HG03108 (cell line): ENCODE results near the gene MTR.
"Not testable (repeated sequence)": the region's sequence is repeated elsewhere in the genome, so short reads cannot be mapped to it uniquely, and the experiment has no call there.

ENCODE experiments used
- ATAC-seq: cut with Tn5 transposase; IDR thresholded peaks from one replicate; pipeline ENCODE4 v1.9.1; 2021; ENCODE audit warnings: moderate library complexity; ENCODE audit not compliant: unreplicated experiment

MTR gene

GRCh38 chr1:236830116-236830515 is 35.0 kb downstream of the MTR start:
- ATAC-seq: no peak

DNA sequence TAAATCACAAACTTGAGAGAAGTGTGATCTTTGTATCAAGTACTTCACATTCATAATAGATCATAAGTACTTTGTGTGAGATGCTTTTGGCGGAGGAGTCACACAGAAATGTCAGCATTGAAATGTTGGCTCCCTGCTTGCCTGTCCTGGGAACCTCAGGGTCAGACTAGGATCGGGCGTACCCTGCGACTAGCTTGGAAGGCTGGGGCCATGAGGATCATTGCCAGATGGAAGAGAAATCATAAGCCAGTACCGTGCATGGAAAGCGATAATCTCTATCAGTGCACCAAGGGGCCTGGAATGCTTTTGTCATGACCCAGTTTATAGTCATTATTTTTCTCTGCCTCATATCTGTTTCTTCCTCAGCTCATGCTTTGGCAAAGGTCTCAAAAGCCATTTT is 35.5 kb downstream of the MTR start:
- no peak for ATAC-seq

DNA sequence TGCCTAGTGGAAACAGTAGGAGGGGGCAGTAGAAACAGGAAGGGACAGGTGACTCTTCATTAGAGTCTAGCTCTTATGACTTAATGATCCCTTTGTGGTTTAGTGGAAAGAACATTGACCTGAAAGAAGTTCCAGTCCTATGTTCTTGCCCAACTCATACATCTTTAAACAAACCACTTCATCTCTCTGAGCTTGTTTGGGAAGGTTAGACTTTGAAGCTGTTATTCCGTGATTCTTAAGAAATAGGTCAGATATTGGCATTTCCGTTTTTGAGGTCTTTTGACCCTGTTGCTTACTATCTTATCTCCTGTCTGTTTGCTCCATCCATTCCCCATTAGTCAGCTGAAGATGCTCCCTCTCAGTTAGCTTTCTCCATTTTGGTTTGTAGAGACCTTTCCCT is 38.5 kb downstream of the MTR start:
- no peak for ATAC-seq

DNA sequence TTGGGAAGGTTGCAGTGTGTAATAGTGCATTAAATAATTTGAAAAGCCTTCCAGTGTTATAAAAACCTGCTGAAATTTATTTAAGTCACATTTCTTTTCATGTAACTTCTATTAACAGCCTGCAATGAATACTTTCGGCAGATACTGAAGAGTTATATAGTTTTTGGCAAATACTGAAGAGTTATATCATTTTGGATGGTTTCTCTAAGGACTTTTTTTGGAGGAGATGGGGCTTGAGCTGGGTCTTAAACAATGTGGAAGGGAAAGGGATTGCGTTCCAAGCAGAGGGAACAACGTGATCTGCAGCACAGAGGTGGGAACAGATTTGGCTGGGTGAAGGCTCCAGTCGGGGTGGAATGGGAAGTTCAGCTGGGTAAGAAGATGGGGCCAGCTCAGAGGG is 39.8 kb downstream of the MTR start:
- ATAC-seq: no peak

- no peak for ATAC-seq
Observed at GRCh38 chr1:236835491-236835890, 40.4 kb downstream of the MTR start.

GRCh38 chr1:236836157-236836556 is 41.1 kb downstream of the MTR start:
- ATAC-seq: no peak

- ATAC-seq: no peak
Observed at GRCh38 chr1:236837115-236837514, 42.0 kb downstream of the MTR start.

DNA sequence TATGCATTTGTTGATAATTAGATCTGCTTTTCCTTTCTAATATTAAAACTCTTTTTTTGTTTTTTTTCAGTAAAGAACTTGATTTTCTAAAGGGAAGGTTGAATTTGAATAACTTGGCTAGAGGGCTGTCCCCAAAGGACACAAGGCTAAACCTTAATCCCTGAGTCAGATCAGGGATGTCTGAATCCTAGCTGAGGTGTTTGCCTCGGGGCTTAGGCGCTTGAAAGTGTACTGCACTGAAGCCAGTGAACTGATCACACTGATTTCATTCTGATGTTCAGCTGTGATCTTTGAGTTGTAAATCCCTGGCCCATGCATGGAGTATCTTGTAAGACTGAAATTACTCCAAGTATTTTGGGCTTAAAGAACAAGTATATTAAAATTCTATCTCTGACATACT is 42.8 kb downstream of the MTR start:
- no peak for ATAC-seq

DNA sequence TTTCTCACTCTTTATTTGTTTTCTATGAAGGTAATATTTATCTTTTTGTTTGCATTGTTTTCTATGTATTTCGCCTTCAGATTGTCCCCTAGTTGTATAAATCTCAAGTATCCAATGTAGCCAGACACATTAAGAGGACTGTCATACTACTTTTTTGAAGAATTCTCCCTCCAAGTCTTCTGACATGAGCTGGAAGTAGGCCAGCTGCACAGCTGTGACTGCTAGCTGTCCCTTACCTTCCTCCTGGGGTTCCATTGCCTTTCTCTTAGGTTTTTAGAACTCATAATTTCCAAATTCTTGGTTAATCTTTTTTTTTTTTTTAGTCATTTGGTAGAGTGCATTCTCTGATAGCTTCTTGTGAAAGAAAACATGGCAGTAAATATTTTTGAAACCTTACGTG is 46.2 kb downstream of the MTR start:
- no peak for ATAC-seq

GRCh38 chr1:236844499-236845271 is 49.6 kb downstream of the MTR start:
- ATAC-seq: no peak

GRCh38 chr1:236845830-236846229 is 50.7 kb downstream of the MTR start:
- ATAC-seq: no peak

DNA sequence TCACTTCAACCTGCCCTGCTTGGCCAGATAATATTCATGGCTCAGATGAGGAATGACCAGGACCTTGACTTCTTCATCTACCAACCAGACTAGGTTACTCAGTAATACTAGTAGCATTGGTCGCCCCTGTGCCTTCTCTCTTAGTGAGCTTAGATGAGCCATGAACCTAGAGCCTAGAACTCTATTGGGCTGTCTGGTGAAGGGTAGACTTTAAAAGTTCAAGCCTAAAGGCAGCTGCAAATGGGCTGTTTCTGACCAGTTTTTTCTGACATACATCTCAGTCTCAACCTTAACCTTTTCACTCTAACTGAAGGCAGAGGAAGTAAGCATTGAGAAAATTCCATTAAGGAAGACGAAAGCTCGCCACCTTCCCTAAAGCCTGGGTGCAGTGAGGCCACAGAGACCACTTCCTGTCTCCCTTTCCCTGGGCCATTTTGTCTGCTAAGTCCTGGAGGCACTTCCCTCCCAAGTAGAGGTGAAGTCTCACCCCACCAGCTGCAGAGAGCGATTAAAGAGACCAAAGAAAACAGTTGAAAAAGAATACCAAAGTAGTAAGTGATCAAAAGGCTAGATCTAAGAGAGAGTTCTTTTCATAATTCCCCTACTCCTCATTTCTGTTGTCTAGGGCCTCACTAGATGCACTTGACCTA is 53.3 kb downstream of the MTR start:
- no peak for ATAC-seq

DNA sequence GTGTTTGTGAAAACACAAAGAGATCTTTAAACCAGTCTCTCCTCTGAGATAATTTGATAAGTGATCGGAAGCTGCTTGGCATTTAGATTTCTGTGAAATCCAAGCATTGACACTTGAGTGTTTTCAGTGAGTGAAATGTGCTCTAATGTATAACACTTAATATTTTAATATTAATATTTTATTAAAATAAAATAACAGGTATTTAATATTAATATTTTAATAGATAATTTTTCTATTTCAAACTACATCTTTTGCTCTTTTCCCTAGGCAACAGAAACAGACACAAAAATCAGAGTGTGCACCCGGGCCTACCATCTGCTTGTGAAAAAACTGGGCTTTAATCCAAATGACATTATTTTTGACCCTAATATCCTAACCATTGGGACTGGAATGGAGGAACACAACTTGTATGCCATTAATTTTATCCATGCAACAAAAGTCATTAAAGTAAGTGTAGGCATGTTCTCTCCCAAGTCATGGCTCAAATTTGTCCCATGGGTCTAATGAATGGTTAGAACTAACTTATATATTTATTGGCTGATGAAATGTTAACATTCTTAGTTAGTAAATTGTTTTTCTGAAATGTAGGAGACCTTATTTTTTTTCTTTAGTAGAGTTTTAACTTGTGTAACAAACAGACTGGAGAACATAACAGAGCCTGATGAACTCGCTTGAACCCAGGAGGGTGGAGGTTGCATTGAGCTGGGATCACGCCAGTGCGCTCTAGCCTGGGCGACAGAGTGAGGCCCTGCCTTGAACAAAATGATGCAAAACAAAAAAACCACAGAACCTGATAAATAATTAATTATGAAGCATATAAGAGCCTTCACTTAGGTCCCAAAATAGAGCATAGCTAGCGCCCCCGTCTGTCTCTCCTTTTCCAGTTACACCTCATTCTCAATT is 55.2 kb downstream of the MTR start:
- ATAC-seq: no peak

GRCh38 chr1:236851871-236852270 is 56.8 kb downstream of the MTR start:
- no peak for ATAC-seq

GRCh38 chr1:236853921-236854604 is 59.0 kb downstream of the MTR start:
- ATAC-seq: no peak

DNA sequence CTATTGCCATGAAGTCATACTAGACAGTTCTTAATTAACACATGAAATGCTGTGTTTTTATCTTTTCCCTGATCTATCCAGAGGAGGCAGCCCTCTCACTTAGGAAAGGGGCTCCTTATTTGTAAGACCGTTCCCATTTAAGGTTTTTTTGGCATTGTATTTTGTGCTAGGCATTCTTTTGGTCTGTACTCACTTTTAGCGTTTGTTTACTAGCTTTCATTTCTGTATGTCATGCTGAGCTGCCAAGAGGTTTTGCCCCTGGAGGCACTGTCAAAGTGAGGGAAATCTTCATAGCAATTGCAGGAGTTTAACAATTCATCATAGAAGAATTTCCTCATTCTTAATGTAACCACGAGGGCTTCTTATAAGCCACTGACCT is 59.5 kb downstream of the MTR start:
- ATAC-seq: no peak

DNA sequence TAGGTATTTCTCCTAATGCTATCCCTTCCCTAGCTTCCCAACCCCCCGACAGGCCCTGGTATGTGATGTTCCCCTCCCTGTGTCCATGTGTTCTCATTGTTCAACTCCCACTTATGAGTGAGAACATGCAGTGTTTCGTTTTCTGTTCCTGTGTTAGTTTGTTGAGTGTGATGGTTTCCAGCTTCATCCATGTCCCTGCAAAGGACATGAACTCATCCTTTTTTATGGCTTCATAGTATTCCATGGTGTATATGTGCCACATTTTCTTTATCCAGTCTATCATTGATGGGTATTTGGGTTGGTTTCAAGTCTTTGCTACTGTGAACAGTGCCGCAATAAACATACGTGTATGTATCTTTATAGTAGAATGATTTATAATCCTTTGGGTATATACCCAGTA is 61.6 kb downstream of the MTR start:
- ATAC-seq: not testable (repeated sequence)

GRCh38 chr1:236858165-236858564 is 63.1 kb downstream of the MTR start:
- no peak for ATAC-seq

- no peak for ATAC-seq
Observed at GRCh38 chr1:236860101-236860500, 65.0 kb downstream of the MTR start.

- ATAC-seq: no peak
Observed at GRCh38 chr1:236860674-236861073, 65.6 kb downstream of the MTR start.

- ATAC-seq: no peak
Observed at GRCh38 chr1:236861560-236862218, 66.6 kb downstream of the MTR start.
